OCI-LY7 (cell line): ENCODE measurements around the gene RBBP5.

Source experiments
- EZH2phosphoT487 ChIP-seq: fragments of 200-600 bp; sonication (generic); IDR thresholded peaks from 2 replicates; pipeline ENCODE4 v1.6.1; 2018; ENCODE audit warnings: low read depth, borderline replicate concordance, mild to moderate bottlenecking, mixed run types, antibody characterized with exemption, low read length, moderate library complexity, mixed read lengths
- TF ChIP-seq, protein P1 (sequence below): fragments of 200-600 bp; sonication (generic); conservative IDR thresholded peaks from 2 replicates; pipeline ENCODE4 v1.5.1; 2014; ENCODE audit warnings: mild to moderate bottlenecking, antibody characterized with exemption, low read length, moderate library complexity, mixed read lengths

DNA sequence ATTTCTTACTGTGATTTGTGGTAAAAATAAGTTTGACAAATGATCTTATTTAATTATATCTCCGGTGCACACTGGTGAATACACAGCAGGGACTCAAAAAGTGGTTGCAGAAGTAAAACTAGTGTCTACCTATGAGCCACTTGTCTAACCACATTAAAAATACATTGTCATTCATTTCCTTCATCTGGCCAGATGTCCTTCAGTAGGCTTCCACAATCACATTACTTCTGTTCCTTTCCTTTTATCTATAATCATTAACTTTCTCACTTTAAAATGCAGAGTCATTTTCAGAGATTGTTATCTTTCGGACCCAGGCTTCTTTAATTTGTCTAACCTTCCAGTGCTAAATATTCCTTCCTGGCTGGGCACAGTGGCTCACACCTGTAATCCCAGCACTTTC, 3.0 kb downstream of the RBBP5 start:
- TF ChIP-seq, protein P1, sequence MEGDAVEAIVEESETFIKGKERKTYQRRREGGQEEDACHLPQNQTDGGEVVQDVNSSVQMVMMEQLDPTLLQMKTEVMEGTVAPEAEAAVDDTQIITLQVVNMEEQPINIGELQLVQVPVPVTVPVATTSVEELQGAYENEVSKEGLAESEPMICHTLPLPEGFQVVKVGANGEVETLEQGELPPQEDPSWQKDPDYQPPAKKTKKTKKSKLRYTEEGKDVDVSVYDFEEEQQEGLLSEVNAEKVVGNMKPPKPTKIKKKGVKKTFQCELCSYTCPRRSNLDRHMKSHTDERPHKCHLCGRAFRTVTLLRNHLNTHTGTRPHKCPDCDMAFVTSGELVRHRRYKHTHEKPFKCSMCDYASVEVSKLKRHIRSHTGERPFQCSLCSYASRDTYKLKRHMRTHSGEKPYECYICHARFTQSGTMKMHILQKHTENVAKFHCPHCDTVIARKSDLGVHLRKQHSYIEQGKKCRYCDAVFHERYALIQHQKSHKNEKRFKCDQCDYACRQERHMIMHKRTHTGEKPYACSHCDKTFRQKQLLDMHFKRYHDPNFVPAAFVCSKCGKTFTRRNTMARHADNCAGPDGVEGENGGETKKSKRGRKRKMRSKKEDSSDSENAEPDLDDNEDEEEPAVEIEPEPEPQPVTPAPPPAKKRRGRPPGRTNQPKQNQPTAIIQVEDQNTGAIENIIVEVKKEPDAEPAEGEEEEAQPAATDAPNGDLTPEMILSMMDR, result no peak
- no peak for TF ChIP-seq EZH2phosphoT487
